Activated T-cell treated with anti-CD3 and anti-CD28 coated beads, Interleukin-2, amount 50 U/mL, for 1 hour (primary cell): Measurements from ENCODE around the gene OR8D1.

ENCODE experiments used
- DNase-seq: peaks from one replicate; pipeline ENCODE4 v3.0.0-alpha.2; 2020

Gene OR8D1

GRCh38 chr11:124313849-124314248 lies at the start of gene OR8D1:
OR8D1 (minus strand) TSS chr11:124313949; CDS start chr11:124310766, 3,183 bp downstream.
- DNase-seq: no peak

- DNase-seq: no peak
Measured at GRCh38 chr11:124359566-124359965, 45.8 kb upstream of the OR8D1 start.

DNA sequence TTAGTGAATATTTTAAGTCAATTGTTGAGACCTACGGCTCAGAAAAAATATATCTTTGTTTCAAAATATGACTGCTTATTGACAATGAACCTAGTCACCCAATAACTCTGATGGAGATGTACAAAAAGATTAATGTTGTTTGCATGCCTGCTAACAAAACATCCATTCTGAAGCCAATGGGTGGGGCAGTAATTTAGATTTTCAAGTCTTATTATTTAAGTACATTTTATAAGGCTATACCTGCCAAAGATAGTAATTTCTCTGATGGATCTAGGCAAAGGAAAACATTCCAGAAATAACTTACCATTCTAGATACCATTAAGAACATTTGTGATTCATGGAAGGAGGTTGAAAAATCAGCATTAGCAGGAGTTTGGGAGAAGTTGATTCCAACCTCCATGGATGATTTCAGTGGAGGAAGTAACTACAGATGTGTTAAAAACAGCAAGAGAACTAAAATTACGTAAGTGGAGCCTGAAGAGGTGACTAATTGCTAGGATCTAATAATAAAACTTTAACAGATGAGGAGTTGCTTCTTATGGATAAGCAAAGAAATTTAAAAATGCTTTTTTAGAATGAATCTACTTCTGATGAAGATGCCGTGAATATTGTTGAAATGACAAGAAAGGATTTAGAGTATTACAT lies 32.7 kb upstream of the OR8D1 start:
- DNase-seq: no peak

- DNase-seq: no peak
Measured at GRCh38 chr11:124344346-124344745, 30.6 kb upstream of the OR8D1 start.

- DNase-seq: no peak
Measured at GRCh38 chr11:124340142-124340447, 26.3 kb upstream of the OR8D1 start.

- no peak for DNase-seq
Measured at GRCh38 chr11:124339396-124340141, 25.8 kb upstream of the OR8D1 start.

GRCh38 chr11:124331873-124332272 lies 18.1 kb upstream of the OR8D1 start:
- no peak for DNase-seq

DNA sequence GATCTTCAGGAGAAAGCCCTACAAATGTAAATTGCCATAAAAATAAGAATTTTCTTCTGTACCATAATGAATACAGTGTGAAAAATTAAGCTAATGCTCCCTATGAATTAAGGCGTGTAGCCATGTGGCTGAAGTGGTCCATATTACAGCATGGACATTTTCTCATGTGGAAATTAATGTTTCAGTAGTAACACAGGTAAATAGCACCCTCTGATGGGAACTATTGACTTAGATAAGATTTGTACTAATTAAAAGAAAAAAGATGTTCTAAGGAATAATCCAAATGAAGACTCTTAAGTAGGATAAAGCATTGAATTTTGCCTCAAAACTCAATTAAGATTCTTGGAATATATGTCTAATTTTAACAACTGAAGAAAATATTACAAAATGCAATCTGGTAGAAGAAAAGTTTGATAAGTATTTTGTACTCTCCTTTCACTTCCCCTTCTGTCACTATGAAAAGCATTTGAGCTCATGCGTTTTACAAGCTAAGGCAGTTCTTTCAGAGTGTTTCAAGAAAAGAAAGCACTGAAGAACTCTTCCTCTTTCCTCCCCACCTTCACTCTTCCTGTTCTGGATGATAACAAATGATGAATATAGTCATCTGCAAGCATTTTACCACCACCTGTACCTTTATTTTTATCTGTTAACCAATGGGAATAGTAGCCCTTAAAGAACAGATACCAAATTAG lies 16.2 kb upstream of the OR8D1 start:
- DNase-seq: no peak

GRCh38 chr11:124327775-124328174 lies 14.0 kb upstream of the OR8D1 start:
- no peak for DNase-seq

DNA sequence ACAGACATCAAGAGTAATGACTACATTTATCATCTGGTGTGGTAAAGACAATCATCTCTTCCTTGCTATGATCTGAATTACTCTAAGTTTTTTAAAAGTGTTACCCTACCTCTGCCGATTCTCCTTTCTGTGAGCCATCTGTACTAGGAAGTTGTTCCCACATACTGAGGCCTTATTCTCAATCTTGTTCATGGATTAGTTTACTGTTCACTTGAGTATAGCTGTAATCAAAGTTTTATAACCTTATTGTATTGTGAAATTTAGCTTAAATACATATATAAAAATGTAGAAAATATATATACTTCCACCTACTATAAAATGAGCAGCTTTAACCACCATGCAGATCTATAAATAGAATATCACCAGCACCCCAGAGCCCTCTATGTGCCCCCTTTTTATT lies 8.6 kb upstream of the OR8D1 start:
- DNase-seq: no peak

DNA sequence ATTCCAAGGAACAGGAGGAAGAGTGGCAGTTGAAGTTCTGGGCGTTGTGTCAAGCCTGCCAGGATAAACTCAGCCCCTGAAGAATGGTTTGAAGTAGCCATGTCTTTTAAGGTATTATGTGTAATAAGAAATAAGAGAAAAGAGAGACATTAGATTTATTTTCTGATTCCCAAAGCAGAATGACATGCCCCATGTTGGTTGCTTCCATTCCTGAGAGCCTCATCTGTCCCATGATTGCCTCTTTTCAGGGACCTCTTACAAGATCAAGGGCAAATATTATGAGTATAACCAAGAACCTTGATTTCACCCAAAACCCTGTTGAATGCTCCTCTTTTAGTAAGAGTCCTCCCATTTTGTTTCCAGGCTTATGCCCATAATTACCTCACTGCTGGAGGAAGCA lies 6.3 kb upstream of the OR8D1 start, which contains the start of gene OR8D2:
Gene OR8D2, minus strand, starts transcription at position 101 of the 400 bp plus-strand sequence. Its CDS starts 0 bp downstream, at position 101.
- DNase-seq: no peak

DNA sequence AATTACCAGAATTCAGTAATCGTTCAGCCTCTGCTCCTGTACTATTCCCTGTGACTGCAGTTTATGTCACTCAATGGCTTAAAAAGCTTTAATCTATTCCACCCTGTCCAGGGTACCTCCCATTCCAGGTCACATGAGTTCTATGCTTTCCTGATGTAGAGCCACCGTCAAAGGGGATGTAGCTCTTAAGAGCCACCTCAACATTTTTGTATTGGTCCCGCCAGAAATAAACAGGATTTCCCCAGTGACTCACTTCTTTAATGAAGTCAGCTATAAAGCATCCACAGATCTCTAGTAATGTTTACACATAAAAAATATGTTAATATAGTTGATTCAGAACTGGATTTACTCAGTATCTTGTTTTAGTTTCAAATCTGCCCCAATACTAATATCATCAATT lies 1.3 kb upstream of the OR8D1 start:
- no peak for DNase-seq

- no peak for DNase-seq
Measured at GRCh38 chr11:124313131-124313530, 618 bp downstream of the OR8D1 start.

- no peak for DNase-seq
Measured at GRCh38 chr11:124311670-124312069, 2.1 kb downstream of the OR8D1 start.

- no peak for DNase-seq
Measured at GRCh38 chr11:124311269-124311668, 2.5 kb downstream of the OR8D1 start.

DNA sequence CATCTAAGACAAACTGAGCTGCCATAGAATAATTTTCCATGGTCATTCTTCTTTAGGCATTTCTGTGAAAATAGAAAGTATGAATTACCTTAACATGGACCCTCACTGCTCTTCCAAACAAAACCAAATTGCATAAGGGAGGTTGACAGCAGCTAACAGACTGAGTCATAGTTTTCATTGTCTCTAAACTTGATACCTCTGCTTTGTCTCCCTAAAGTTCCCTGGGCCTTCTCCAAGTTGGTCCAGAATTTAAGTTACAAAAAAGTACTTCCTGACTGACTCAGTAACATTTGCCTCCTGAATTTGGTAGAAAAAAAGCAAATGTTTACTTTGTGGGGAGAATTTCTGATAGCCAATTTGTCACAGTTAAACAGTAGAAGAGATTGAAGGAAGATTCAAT lies 3.0 kb downstream of the OR8D1 start:
- DNase-seq: no peak

GRCh38 chr11:124307093-124307492 lies 6.7 kb downstream of the OR8D1 start:
- DNase-seq: no peak

DNA sequence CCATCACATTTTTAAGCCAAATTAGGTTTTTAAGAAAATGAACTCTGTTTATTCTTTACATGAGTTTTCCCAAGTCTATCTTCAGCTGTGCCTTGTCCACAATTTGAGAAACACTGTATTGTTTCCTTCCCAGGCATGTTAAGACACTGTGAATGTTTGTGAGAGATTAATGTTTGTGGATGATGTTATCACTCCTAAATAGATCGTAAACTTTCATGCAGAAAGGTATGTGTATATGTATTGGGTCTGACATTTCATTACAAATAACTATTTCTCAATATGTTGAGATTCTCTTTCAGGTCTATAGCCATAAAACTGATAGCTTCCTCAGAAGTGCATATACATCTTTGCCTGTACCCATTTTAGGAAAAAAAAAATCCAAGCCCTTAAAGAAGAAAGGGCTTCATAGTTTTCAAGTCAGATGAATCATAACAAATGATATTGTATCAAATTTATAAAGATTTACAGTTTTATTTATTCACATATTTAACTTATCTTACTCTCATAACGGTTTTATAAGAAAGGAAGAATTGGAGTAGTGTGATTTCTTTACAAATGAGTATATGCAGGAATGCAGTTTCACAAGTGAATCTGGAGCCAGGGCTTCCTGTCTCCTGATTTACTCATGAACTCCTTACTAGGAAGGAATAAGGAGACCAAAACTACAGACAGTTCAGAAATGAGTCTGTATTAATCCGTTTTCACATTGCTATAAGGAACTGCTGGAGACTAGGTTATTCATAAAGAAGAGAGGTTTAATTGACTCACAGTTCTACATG lies 11.2 kb downstream of the OR8D1 start:
- no peak for DNase-seq

GRCh38 chr11:124301548-124301947 lies 12.2 kb downstream of the OR8D1 start:
- DNase-seq: no peak

DNA sequence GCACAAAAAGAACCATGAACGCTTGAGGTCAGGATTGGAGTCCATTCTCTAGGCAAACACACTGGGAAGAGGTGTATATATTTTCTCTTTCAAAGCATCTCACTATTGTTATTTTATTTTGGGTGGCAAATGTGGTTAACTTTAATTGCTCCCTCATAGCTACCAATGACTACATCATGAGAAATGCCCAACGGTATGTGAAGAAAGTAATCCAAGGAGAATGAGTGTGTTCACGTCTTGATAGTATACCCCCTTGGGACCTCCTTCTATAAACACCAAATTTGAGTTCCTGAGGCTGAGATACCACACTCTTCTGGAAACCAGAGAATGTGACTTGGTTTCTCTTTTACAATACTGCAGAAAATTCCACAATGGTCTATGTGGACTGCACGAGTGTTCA lies 15.8 kb downstream of the OR8D1 start:
- no peak for DNase-seq

DNA sequence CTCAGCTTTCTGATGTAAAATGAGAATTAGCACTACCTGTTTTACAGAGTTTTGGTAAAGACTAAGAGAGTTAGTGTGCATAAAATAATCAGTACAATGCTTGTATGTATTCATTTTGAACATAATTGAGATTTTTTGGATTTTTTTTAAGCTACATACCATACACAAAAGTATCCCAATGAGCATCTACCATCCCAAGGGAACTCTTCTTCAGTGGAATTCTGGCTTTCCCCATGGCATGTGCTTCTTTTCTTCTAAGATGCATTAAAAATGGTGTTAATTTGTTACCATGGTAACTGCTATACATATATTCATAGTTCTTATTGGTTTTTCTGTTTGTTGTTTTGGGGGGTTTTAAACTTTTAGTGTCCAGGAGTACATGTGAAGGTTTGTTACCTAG lies 17.7 kb downstream of the OR8D1 start:
- DNase-seq: no peak

- DNase-seq: no peak
Measured at GRCh38 chr11:124294687-124295086, 19.1 kb downstream of the OR8D1 start.

DNA sequence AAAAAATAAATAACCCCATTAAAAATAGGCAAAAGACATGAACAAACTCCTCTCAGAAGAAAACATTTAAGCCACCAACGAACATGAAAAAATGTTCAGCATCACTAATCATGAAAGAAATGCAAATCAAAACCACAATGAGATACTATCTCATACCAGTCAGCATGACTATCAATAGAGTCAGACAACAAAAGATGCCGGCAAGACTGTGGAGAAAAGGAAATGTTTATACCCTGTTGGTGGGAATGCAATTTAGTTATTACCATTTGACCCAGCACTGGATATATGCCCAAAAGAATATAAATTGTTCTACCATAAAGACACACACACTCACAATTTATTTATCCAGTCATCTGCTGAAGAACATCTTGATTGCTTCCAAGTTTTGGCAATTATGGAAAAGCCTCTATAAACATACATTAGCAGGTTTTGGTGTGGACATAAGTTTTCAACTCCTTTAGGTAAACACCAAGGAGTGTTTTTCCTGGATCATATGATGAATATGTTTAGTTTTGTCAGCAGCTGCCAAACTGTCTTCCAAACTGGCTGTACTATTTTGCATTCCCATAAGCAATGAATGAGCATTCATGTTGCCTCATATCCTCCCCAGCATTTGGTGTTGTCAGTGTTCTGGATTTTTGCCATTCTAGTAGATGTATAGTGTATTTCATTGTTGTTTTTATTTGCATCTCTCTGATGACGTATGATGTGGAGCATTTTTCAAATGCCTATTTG lies 28.0 kb downstream of the OR8D1 start:
- no peak for DNase-seq
